DND-41 (cell line): ENCODE results near the gene DIPK1C.

Source experiments
- EZH2 ChIP-seq: IDR thresholded peaks from 3 replicates; pipeline ENCODE4 v1.6.1; 2012; ENCODE audit warnings: borderline replicate concordance, low read depth, mild to moderate bottlenecking, moderate library complexity, low read length, inconsistent platforms; ENCODE audit not compliant: severe bottlenecking
- TF ChIP-seq, protein P1 (sequence below): IDR thresholded peaks from 2 replicates; pipeline ENCODE4 v1.5.1; 2012; ENCODE audit warnings: borderline replicate concordance, low read length, moderate library complexity, mild to moderate bottlenecking; ENCODE audit not compliant: poor library complexity, severe bottlenecking; ENCODE audit errors: extremely low read depth

DNA sequence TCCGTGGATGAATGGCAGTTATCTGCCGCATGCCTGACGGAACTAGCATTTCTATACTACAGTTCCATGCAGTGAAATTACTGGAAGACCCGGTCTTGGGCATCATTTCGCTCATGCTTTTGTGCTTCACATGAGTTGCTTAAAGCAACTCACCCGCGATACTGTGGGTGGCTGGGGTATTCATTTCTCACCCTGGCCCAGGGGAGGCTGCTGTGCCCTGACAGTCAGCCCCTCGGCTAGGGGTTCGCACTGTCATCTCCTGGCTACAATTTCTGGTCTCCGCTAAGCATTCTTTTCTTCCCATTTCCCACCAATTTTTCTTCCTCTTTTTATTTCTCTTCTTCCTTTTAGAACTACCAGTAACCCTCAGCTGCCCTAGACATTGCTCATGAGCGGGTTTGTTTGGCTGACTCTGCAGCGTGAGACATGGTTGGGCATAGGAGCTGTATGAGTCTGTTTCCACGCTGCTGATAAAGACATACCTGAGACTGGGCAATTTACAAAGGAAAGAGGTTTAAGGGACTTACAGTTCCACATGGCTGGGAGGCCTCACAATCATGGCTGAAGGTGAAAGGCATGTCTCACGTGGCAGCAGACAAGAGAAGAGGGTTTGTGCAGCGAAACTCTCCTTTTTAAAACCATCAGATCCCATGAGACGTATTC lies 22.5 kb upstream of the DIPK1C start:
- TF ChIP-seq, protein P1, sequence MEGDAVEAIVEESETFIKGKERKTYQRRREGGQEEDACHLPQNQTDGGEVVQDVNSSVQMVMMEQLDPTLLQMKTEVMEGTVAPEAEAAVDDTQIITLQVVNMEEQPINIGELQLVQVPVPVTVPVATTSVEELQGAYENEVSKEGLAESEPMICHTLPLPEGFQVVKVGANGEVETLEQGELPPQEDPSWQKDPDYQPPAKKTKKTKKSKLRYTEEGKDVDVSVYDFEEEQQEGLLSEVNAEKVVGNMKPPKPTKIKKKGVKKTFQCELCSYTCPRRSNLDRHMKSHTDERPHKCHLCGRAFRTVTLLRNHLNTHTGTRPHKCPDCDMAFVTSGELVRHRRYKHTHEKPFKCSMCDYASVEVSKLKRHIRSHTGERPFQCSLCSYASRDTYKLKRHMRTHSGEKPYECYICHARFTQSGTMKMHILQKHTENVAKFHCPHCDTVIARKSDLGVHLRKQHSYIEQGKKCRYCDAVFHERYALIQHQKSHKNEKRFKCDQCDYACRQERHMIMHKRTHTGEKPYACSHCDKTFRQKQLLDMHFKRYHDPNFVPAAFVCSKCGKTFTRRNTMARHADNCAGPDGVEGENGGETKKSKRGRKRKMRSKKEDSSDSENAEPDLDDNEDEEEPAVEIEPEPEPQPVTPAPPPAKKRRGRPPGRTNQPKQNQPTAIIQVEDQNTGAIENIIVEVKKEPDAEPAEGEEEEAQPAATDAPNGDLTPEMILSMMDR: no peak
- no peak for TF ChIP-seq EZH2
